Measurements from ENCODE around the gene ISLR2. TPM values are rescaled to one million over a fixed set of nuclear protein-coding genes. Genes with fewer than 3 reads are reported as not detected.

ISLR2 gene
- total and polyA plus RNA-seq, 8 donors = 1.3 to 8.4 (median 6.8) TPM

GRCh38 chr15:74168711-74169126, 38.3 kb downstream of the ISLR2 start:
- TF ChIP-seq CTCF (IDR thresholded peaks at IDR 0.05) = no peak
- ATAC-seq (no peak), DNase-seq (no peak)
- no peaks in the 10 kb centered on the region for H3K27me3 ChIP-seq
- H3K4me3 ChIP-seq = no peak overlapping the region
- no peak overlapping the region for H3K27ac ChIP-seq
- intact Hi-C loops (cut with DNase I) = no loop called here
- H3K9me3 ChIP-seq = no peaks in the 10 kb centered on the region
- H3K4me1 ChIP-seq = peaks cover 0 to 7% of the 10 kb centered on the region in 2 donors
- no peaks in the 10 kb centered on the region for H3K36me3 ChIP-seq

DNA sequence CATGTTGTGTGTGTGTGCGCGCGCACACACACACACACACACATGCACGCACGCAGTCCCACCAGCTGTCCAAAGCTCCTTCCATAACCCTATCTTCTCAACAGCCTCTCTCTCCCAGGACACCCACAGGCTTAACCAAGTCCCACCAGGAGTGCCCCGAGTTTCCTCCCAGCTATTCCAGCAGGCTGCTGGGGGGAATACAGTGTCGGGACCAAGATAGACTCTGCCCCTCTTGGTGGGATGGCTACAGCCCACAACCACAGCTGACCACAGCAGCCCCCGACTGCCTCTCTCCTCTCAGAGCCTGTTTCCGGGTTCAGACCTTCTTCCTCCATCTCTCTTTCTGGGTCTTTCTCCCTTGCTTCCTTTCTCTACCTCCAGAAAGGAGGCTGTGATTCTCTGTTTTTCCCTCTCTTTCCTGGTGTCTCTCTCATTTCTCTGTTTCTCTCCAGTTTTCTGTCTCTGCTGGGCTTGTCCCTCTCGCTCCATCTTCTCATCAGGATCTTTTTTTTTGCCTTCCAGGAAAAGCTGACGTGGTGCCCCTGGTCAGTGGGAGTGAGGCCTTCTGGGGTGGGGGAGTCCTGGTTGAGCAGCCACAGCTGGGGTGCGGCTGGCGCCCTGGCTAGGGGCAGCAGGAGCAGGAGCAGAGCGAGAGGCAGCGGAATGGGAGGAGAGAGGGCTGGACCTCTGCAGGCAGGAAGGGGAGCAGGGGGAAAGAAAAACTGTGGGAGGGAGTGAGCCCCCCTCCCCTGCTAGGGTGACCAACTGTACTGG, 39.9 kb downstream of the ISLR2 start:
- Histone ChIP-seq H3K27ac (no peak overlapping the region), H3K27me3 (no peaks in the 10 kb centered on the region), H3K9me3 (no peaks in the 10 kb centered on the region), H3K4me3 (no peak overlapping the region), H3K4me1 (peaks cover 0 to 8% of the 10 kb centered on the region in 2 donors), H3K36me3 (no peaks in the 10 kb centered on the region)
- TF ChIP-seq CTCF (IDR thresholded peaks at IDR 0.05) = no peak
- peak in 1 of 4 donors; percentile 64 for DNase-seq
- no peak for ATAC-seq
- intact Hi-C loops (cut with DNase I) = no loop called here

GRCh38 chr15:74170875-74171578, 40.6 kb downstream of the ISLR2 start:
- Histone ChIP-seq H3K9me3 (no peaks in the 10 kb centered on the region), H3K4me3 (no peak overlapping the region), H3K27ac (no peak overlapping the region), H3K4me1 (peaks cover 0 to 8% of the 10 kb centered on the region in 2 donors), H3K36me3 (no peaks in the 10 kb centered on the region), H3K27me3 (no peaks in the 10 kb centered on the region)
- no peak for ATAC-seq
- intact Hi-C loops (cut with DNase I) = no loop called here
- TF ChIP-seq CTCF (IDR thresholded peaks at IDR 0.05) = no peak
- DNase-seq = no peak

DNA sequence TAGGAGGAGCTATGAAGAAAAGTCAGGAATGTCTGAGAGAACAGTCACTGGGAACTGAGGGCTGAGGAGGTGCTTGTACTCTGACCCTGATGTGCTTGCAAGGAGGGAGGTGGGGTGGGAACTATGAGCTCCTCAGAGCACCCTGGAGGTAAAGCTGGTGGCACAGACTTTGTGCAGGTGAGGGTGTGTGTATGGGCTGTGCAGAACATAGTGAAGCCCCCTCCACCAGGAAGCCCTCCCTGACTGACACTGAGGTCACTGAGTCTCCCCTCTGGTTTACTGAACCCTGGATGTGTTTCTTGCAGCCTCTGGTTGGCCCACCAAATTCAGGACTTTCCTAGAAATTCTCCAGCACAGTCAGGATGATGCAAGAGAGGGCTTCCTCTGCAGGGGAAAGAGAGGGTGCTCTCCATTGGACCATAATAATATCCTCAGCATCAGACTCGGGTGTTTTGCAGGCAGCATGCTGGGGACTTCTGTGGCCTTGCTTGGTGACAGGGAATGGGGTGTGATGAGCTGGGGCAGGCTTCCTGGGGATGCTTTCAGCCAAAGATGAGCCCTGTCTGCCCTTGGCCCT, 41.7 kb downstream of the ISLR2 start:
- intact Hi-C loops (cut with DNase I) = no loop called here
- TF ChIP-seq CTCF (IDR thresholded peaks at IDR 0.05) = no peak
- Histone ChIP-seq H3K4me1 (peaks cover 0 to 8% of the 10 kb centered on the region in 2 donors), H3K4me3 (no peak overlapping the region), H3K27ac (peak overlapping the region in 1 of 2 donors; percentile 48), H3K9me3 (no peaks in the 10 kb centered on the region), H3K27me3 (no peaks in the 10 kb centered on the region), H3K36me3 (no peaks in the 10 kb centered on the region)
- ATAC-seq = no peak
- peak in 1 of 4 donors; percentile 26 for DNase-seq

All from left lung (tissue), 10 donors.